ENCODE data around the gene TESK2.

Gene TESK2

DNA sequence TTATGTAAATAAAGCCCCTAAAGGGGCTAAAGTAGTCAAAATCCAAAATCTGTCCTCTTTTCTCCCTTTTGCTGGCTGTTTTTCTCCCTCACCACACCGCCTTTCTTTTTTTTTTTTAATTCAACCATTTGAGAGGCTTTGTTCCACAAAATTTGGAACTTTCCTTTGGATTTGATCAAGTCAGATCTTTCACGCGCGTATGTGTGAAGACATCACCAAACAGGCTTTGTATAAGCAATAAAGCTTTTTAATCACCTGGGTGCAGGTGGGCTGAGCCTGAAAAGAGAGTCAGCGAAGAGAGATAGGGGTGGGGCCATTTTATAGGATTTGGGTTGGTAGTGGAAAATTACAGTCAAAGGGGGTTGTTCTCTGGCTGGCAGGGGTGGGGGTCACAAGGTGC is 169.5 kb downstream of the TESK2 start:
- no peak overlapping the region for H3K4me3 ChIP-seq (ENCODE audit: low read length, poor library complexity, severe bottlenecking)
- H3K4me2 ChIP-seq (ENCODE audit: low read depth, low read length, poor library complexity, severe bottlenecking), result no peak overlapping the region
- no peak overlapping the region for H3K9ac ChIP-seq (ENCODE audit: low read depth, low read length, poor library complexity, severe bottlenecking)

DNA sequence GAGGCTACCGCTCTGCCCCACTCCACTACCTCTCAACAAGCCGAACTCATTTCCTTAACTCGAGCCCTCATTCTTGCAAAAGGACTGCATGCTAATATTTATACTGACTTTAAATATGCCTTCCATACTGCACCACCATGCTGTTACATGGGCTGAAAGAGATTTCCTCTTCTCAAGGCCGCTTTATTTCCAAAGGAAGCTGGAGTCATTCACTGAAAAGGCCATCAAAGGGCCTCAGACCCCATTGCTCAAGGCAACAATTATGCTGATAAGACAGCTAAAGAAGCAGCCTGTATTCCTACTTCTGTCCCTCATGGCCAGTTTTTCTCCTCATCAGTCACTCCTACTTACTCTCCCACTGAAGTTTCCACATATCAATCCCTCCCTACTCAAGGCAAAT is 171.2 kb downstream of the TESK2 start:
- H3K79me2 ChIP-seq (ENCODE audit: insufficient read depth, low read length), result no peaks in the 10 kb centered on the region
- H3K27me3 ChIP-seq (ENCODE audit: insufficient read depth, low read length, poor library complexity, severe bottlenecking), result no peaks in the 10 kb centered on the region
- H3K9ac ChIP-seq (ENCODE audit: low read depth, low read length, poor library complexity, severe bottlenecking), result no peak overlapping the region
- H3K9me2 ChIP-seq (replicated peaks; ENCODE audit: low read depth, low read length), result no peaks in the 10 kb centered on the region
- TF ChIP-seq, protein P1, sequence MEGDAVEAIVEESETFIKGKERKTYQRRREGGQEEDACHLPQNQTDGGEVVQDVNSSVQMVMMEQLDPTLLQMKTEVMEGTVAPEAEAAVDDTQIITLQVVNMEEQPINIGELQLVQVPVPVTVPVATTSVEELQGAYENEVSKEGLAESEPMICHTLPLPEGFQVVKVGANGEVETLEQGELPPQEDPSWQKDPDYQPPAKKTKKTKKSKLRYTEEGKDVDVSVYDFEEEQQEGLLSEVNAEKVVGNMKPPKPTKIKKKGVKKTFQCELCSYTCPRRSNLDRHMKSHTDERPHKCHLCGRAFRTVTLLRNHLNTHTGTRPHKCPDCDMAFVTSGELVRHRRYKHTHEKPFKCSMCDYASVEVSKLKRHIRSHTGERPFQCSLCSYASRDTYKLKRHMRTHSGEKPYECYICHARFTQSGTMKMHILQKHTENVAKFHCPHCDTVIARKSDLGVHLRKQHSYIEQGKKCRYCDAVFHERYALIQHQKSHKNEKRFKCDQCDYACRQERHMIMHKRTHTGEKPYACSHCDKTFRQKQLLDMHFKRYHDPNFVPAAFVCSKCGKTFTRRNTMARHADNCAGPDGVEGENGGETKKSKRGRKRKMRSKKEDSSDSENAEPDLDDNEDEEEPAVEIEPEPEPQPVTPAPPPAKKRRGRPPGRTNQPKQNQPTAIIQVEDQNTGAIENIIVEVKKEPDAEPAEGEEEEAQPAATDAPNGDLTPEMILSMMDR (conservative IDR thresholded peaks at IDR 0.05; ENCODE audit: low read length), result no peak
- TF ChIP-seq EZH2phosphoT487 (IDR thresholded peaks at IDR 0.05; ENCODE audit: borderline replicate concordance), result no peak
- no peak overlapping the region for H2AFZ ChIP-seq (ENCODE audit: low read length)
- no peaks in the 10 kb centered on the region for H3K9me3 ChIP-seq (ENCODE audit: insufficient read depth, low read depth, low read length)
- no peaks in the 10 kb centered on the region for H3K36me3 ChIP-seq (ENCODE audit: insufficient read depth, low read length)
- H3K4me3 ChIP-seq (ENCODE audit: low read length, poor library complexity, severe bottlenecking), result no peak overlapping the region
- no peak overlapping the region for H3K4me2 ChIP-seq (ENCODE audit: low read depth, low read length, poor library complexity, severe bottlenecking)
- no peaks in the 10 kb centered on the region for H3K4me1 ChIP-seq (ENCODE audit: insufficient read depth, low read length, poor library complexity, severe bottlenecking)
- no peaks in the 10 kb centered on the region for H3F3A ChIP-seq (ENCODE audit: low read depth)
- H4K20me1 ChIP-seq (ENCODE audit: insufficient read depth, low read length, poor library complexity, severe bottlenecking), result no peaks in the 10 kb centered on the region

More for the DNA sequence above, 169.5 kb downstream of the TESK2 start:
- TF ChIP-seq EZH2phosphoT487 (IDR thresholded peaks at IDR 0.05; ENCODE audit: borderline replicate concordance), result no peak
- TF ChIP-seq, protein P1 (conservative IDR thresholded peaks at IDR 0.05; ENCODE audit: low read length), result no peak
- Histone ChIP-seq H2AFZ (ENCODE audit: low read length) (no peak overlapping the region), H3K9me2 (replicated peaks; ENCODE audit: low read depth, low read length) (no peaks in the 10 kb centered on the region), H3K36me3 (ENCODE audit: insufficient read depth, low read length) (no peaks in the 10 kb centered on the region), H3K79me2 (ENCODE audit: insufficient read depth, low read length) (no peaks in the 10 kb centered on the region), H3K4me1 (ENCODE audit: insufficient read depth, low read length, poor library complexity, severe bottlenecking) (no peaks in the 10 kb centered on the region), H3K9me3 (ENCODE audit: insufficient read depth, low read depth, low read length) (no peaks in the 10 kb centered on the region), H4K20me1 (ENCODE audit: insufficient read depth, low read length, poor library complexity, severe bottlenecking) (no peaks in the 10 kb centered on the region), H3F3A (ENCODE audit: low read depth) (no peaks in the 10 kb centered on the region), H3K27me3 (ENCODE audit: insufficient read depth, low read length, poor library complexity, severe bottlenecking) (no peaks in the 10 kb centered on the region)

DNA sequence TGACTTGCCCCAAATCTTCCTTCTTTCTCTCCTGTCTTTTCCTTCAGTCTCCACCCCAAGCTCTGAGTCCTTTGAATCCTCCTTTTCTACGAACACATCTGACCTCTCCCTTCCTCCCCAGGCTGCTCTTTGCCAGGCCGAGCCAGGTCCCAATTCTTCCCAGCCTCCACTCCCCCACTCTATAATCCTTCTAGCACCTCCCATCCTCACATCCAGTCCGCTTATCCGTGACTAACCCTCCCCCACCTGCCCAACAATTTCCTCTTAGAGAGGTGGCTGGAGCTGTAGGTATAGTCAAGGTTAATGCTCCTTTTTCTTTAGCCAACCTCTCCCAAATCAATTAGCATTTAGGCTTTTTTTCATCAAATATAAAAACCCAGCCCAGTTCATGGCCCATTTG is 173.8 kb downstream of the TESK2 start:
- no peak overlapping the region for H3K4me2 ChIP-seq (ENCODE audit: low read depth, low read length, poor library complexity, severe bottlenecking)
- no peaks in the 10 kb centered on the region for H3F3A ChIP-seq (ENCODE audit: low read depth)
- H3K36me3 ChIP-seq (ENCODE audit: insufficient read depth, low read length), result no peaks in the 10 kb centered on the region
- no peaks in the 10 kb centered on the region for H3K9me3 ChIP-seq (ENCODE audit: insufficient read depth, low read depth, low read length)
- TF ChIP-seq EZH2phosphoT487 (IDR thresholded peaks at IDR 0.05; ENCODE audit: borderline replicate concordance), result no peak
- TF ChIP-seq, protein P1 (conservative IDR thresholded peaks at IDR 0.05; ENCODE audit: low read length), result no peak
- H3K9ac ChIP-seq (ENCODE audit: low read depth, low read length, poor library complexity, severe bottlenecking), result no peak overlapping the region
- H3K4me3 ChIP-seq (ENCODE audit: low read length, poor library complexity, severe bottlenecking), result no peak overlapping the region
- no peaks in the 10 kb centered on the region for H4K20me1 ChIP-seq (ENCODE audit: insufficient read depth, low read length, poor library complexity, severe bottlenecking)
- no peaks in the 10 kb centered on the region for H3K79me2 ChIP-seq (ENCODE audit: insufficient read depth, low read length)
- no peaks in the 10 kb centered on the region for H3K4me1 ChIP-seq (ENCODE audit: insufficient read depth, low read length, poor library complexity, severe bottlenecking)
- H2AFZ ChIP-seq (ENCODE audit: low read length), result no peak overlapping the region
- no peaks in the 10 kb centered on the region for H3K9me2 ChIP-seq (replicated peaks; ENCODE audit: low read depth, low read length)
- no peaks in the 10 kb centered on the region for H3K27me3 ChIP-seq (ENCODE audit: insufficient read depth, low read length, poor library complexity, severe bottlenecking)
